Measurements from ENCODE around the gene TMEM232. TPM values are rescaled to one million over a fixed set of nuclear protein-coding genes. Genes with fewer than 3 reads are reported as not detected.

The TMEM232 gene
- total and polyA plus RNA-seq, 9 of the 15 experiments (the other 6 are each of a cell fraction or from before 2014, with no cell fraction given), result 0.09 to 2.2 (median 0.41) TPM

DNA sequence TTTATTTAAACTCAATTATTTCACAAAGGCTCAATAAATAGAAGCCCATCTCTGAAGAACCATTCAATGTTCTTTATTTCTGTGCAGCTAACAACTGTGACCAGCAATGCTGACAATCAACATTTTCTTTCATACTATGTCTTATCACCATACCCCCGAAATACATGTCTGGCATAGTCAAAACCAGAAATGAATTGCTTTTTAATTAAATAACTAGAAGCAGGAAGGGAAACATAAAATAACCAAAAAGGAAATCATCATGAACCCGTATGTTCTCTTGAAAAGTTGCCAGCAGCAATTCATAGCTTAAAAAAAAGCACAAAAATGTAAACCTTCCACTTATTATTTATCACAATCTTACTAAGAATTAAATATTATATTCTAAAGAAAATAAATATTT is 212.4 kb downstream of the TMEM232 start:
- Histone ChIP-seq H3K4me1 (replicated peaks in 1 of 2; ENCODE audit: control insufficient read depth in 2 of 2, insufficient read depth in 2 of 2, low read length in 2 of 2) (no peaks in the 10 kb centered on the region), H3K9me3 (replicated peaks; ENCODE audit: control insufficient read depth, insufficient read depth, low read depth, low read length) (no peaks in the 10 kb centered on the region; the same call in 1 of the 2 replicates), H4K20me1 (replicated peaks; ENCODE audit: control insufficient read depth, insufficient read depth, low read length) (no peaks in the 10 kb centered on the region), H3K36me3 (ENCODE audit: control insufficient read depth, insufficient read depth, low read length) (no peaks in the 10 kb centered on the region), H3K9me1 (ENCODE audit: control insufficient read depth, insufficient read depth, low read length) (no peaks in the 10 kb centered on the region), H3K79me2 (ENCODE audit: control insufficient read depth, insufficient read depth, low read length) (no peaks in the 10 kb centered on the region), H2AFZ (ENCODE audit: low read depth, low read length) (no peak overlapping the region), H3K4me2 (ENCODE audit: insufficient read depth, low read length) (no peak overlapping the region), H3K9ac (ENCODE audit: insufficient read depth in 1 of 2, low read depth in 2 of 2, low read length in 2 of 2) (no peak overlapping the region), H3K4me3 (no peak overlapping the region), H3K27me3 (ENCODE audit: control insufficient read depth in 2 of 2, insufficient read depth in 2 of 2, low read length in 2 of 2) (no peaks in the 10 kb centered on the region), H3K27ac (ENCODE audit: extremely low read depth, low read depth, low read length) (no peak overlapping the region)
- ChIA-PET CTCF (ENCODE audit: low intra/inter-chr PET ratio) (no interaction called here), POLR2A (no interaction called here)
- 0% methylated on average over 2 of the region's 2 CpGs for WGBS (ENCODE audit: insufficient coverage, low coverage, missing lambda C conversion rate)
- ATAC-seq (no peak), DNase-seq (ENCODE audit: extremely low read depth in 1 of 4, low spot score in 3 of 4) (no peak), FAIRE-seq (no peak)
- TF ChIP-seq RCOR1 (IDR thresholded peaks at IDR 0.05; ENCODE audit: borderline replicate concordance in 1 of 2, low read depth in 2 of 2, low read length in 2 of 2) (no peak), GATAD2B (IDR thresholded peaks at IDR 0.05; ENCODE audit: borderline replicate concordance) (no peak), ZNF121 (CRISPR knock-in tag; conservative IDR thresholded peaks at IDR 0.05) (no peak), PHF21A (IDR thresholded peaks at IDR 0.05; ENCODE audit: borderline replicate concordance, low read depth) (no peak), NFXL1 (CRISPR knock-in tag; IDR thresholded peaks at IDR 0.05) (no peak), ZNF165 (CRISPR knock-in tag; IDR thresholded peaks at IDR 0.05; ENCODE audit: borderline replicate concordance) (no peak), YBX1 (IDR thresholded peaks at IDR 0.05) (no peak), ESRRA (IDR thresholded peaks at IDR 0.05; ENCODE audit: borderline replicate concordance, low read depth) (no peak), POU5F1 (IDR thresholded peaks at IDR 0.05; ENCODE audit: borderline replicate concordance, low read depth, low read length, partially characterized antibody) (no peak), TOE1 (IDR thresholded peaks at IDR 0.05; ENCODE audit: borderline replicate concordance) (no peak), TOE1 (CRISPR knock-in tag; IDR thresholded peaks at IDR 0.05; ENCODE audit: borderline replicate concordance, low read depth) (no peak), XRCC5 (IDR thresholded peaks at IDR 0.05; ENCODE audit: low read depth, low read length) (no peak), POLR2H (tag; IDR thresholded peaks at IDR 0.05; ENCODE audit: low read depth) (no peak)
- TF ChIP-seq, protein P1, sequence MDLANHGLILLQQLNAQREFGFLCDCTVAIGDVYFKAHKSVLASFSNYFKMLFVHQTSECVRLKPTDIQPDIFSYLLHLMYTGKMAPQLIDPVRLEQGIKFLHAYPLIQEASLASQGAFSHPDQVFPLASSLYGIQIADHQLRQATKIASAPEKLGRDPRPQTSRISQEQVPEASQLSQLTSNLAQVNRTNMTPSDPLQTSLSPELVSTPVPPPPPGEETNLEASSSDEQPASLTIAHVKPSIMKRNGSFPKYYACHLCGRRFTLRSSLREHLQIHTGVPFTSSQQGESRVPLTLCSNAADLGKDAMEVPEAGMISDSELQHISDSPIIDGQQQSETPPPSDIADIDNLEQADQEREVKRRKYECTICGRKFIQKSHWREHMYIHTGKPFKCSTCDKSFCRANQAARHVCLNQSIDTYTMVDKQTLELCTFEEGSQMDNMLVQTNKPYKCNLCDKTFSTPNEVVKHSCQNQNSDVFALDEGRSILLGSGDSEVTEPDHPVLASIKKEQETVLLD (IDR thresholded peaks at IDR 0.05), result no peak
- TF ChIP-seq, protein P2, sequence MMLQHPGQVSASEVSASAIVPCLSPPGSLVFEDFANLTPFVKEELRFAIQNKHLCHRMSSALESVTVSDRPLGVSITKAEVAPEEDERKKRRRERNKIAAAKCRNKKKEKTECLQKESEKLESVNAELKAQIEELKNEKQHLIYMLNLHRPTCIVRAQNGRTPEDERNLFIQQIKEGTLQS (IDR thresholded peaks at IDR 0.05), result no peak
- TF ChIP-seq, protein P2 (CRISPR knock-in tag; conservative IDR thresholded peaks at IDR 0.05), result no peak
- in situ Hi-C loops (cut with MboI), result no loop called here
- intact Hi-C loops (cut with micrococcal nuclease), result no loop called here
- no TSS peak for BruUV-seq (replicated peaks)
